Right lung (tissue), 5 donors: Measurements from ENCODE around the gene HES7. TPM values are rescaled to one million over a fixed set of nuclear protein-coding genes. Genes with fewer than 3 reads are reported as not detected.

Source experiments
- DNase-seq, 2 donors: peaks; one replicate each; pipeline ENCODE4 v3.0.0-alpha.2; 2013
- polyA plus RNA-seq, 5 donors: library from polyadenylated mRNA; unstranded; fragments of 120-200 nt; gene quantifications; one replicate each; pipeline versions ENCODE4 v1.2.1 to v1.2.3, GENCODE V29; 2013; ENCODE audit warnings: inconsistent platforms in 1 of 5, low replicate concordance in 1 of 5; ENCODE audit not compliant: insufficient read length in 5 of 5, insufficient read depth in 1 of 5

Gene HES7
- polyA plus RNA-seq, 5 donors: 0.22 TPM; not detected in 4

GRCh38 chr17:8074554-8074953 lies 49.4 kb downstream of the HES7 start:
- no peak for DNase-seq

GRCh38 chr17:8073627-8074484 lies 50.0 kb downstream of the HES7 start:
- DNase-seq: peak in 1 of 2 donors; percentile 50

- DNase-seq: no peak
These were observed 51.0 kb downstream of the HES7 start for GRCh38 chr17:8072729-8073461.

GRCh38 chr17:8072341-8072728 lies 51.6 kb downstream of the HES7 start:
- DNase-seq: no peak

GRCh38 chr17:8071496-8071895 lies 52.4 kb downstream of the HES7 start:
- no peak for DNase-seq

Other genes with a start within 250 kb of the HES7 start
- gene CHD3, start 235.3 kb downstream of the HES7 start, polyA plus RNA-seq: 100 to 1,000 TPM; 177 to 239 (median 196) TPM
- 1 to 10 TPM; 2.2 to 3.4 (median 3.0) TPM for gene RNF227, start 207.8 kb downstream of the HES7 start, polyA plus RNA-seq
- 10 to 100 TPM in 3 of 5 donors, 1 to 10 TPM in 2; 8.7 to 12.1 (median 10.3) TPM for gene KCNAB3, start 194.2 kb downstream of the HES7 start, polyA plus RNA-seq
- 100 to 1,000 TPM; 111 to 164 (median 138) TPM for gene TRAPPC1, start 192.2 kb downstream of the HES7 start, polyA plus RNA-seq
- 10 to 100 TPM; 67.3 to 82.5 (median 74.7) TPM for gene CNTROB, start 191.9 kb downstream of the HES7 start, polyA plus RNA-seq
- gene GUCY2D, start 121.5 kb downstream of the HES7 start, polyA plus RNA-seq: under 1 TPM in 3 of 5 donors, not detected in 2; 0.12 to 0.33 (median 0.27) TPM
- under 1 TPM; 0.20 to 0.51 (median 0.45) TPM for gene ALOX15B, start 85.0 kb downstream of the HES7 start, polyA plus RNA-seq
- under 1 TPM in 1 of 5 donors, not detected in 4; 0.06 TPM for gene ALOX12B, start 36.4 kb downstream of the HES7 start, polyA plus RNA-seq
- gene ALOXE3, start 5.6 kb downstream of the HES7 start, polyA plus RNA-seq: not detected
- 10 to 100 TPM; 23.0 to 61.4 (median 37.7) TPM for gene PER1, start 28.3 kb upstream of the HES7 start, polyA plus RNA-seq
- gene VAMP2, start 38.8 kb upstream of the HES7 start, polyA plus RNA-seq: 100 to 1,000 TPM in 3 of 5 donors, 10 to 100 TPM in 2; 82.8 to 114 (median 104) TPM
- 10 to 100 TPM; 15.7 to 22.5 (median 20.1) TPM for gene TMEM107, start 52.3 kb upstream of the HES7 start, polyA plus RNA-seq
- 1 to 10 TPM; 2.4 to 4.9 (median 3.0) TPM for gene BORCS6, start 66.1 kb upstream of the HES7 start, polyA plus RNA-seq
- gene AURKB, start 86.5 kb upstream of the HES7 start, polyA plus RNA-seq: 10 to 100 TPM; 25.4 to 47.8 (median 35.6) TPM
- gene CTC1, start 124.0 kb upstream of the HES7 start, polyA plus RNA-seq: 10 to 100 TPM; 22.9 to 39.4 (median 29.5) TPM
- gene PFAS, start 125.2 kb upstream of the HES7 start, polyA plus RNA-seq: 10 to 100 TPM; 27.5 to 44.1 (median 37.1) TPM
- 10 to 100 TPM; 21.1 to 34.5 (median 28.4) TPM for gene RANGRF, start 164.6 kb upstream of the HES7 start, polyA plus RNA-seq
- 1 to 10 TPM; 2.7 to 4.6 (median 3.6) TPM for gene SLC25A35, start 171.3 kb upstream of the HES7 start, polyA plus RNA-seq
- 10 to 100 TPM; 28.7 to 45.2 (median 34.9) TPM for gene ARHGEF15, start 186.1 kb upstream of the HES7 start, polyA plus RNA-seq
- not detected for gene ODF4, start 215.7 kb upstream of the HES7 start, polyA plus RNA-seq